Measurements from ENCODE around the gene LAMA2. TPM values are rescaled to one million over a fixed set of nuclear protein-coding genes. Genes with fewer than 3 reads are reported as not detected.

LAMA2 gene
- total and polyA plus RNA-seq, 2 donors (not counting 3 experiments of a cell fraction or from before 2014, with no cell fraction given), result 0.51 to 0.75 TPM

- no peak for TF ChIP-seq CTCF (IDR thresholded peaks at IDR 0.05; ENCODE audit: extremely low read depth in 1 of 2, insufficient read depth in 1 of 2, low read depth in 1 of 2, low read length in 2 of 2)
- TF ChIP-seq GATA2 (IDR thresholded peaks at IDR 0.05; ENCODE audit: insufficient read depth, insufficient read length, low read depth, low read length), result no peak
- no peak for TF ChIP-seq FOS (IDR thresholded peaks at IDR 0.05; ENCODE audit: borderline replicate concordance, insufficient read depth, low read length)
- TF ChIP-seq POLR2A (IDR thresholded peaks at IDR 0.05; ENCODE audit: low read depth, low read length), result no peak
- TF ChIP-seq MYC (IDR thresholded peaks at IDR 0.05; ENCODE audit: low read depth, low read length), result no peak
- no peak for TF ChIP-seq POLR2AphosphoS5 (IDR thresholded peaks at IDR 0.05; ENCODE audit: insufficient read depth, low read depth, low read length)
- no peak for TF ChIP-seq JUN (IDR thresholded peaks at IDR 0.05; ENCODE audit: borderline replicate concordance, insufficient read depth, insufficient read length, low read depth)
- TF ChIP-seq EZH2 (IDR thresholded peaks at IDR 0.05; ENCODE audit: borderline replicate concordance, low read depth, low read length, severe bottlenecking), result no peak
- intact Hi-C loops (cut with micrococcal nuclease), result no loop called here
- Histone ChIP-seq H4K20me1 (replicated peaks; ENCODE audit: control insufficient read depth, extremely low read depth, insufficient read depth, low read length) (no peaks in the 10 kb centered on the region), H3K36me3 (ENCODE audit: control insufficient read depth in 2 of 2, extremely low read depth in 1 of 2, insufficient read depth in 2 of 2, low read length in 2 of 2) (no peaks in the 10 kb centered on the region), H3K9me1 (replicated peaks; ENCODE audit: control insufficient read depth, extremely low read depth, insufficient read depth, low read length) (no peaks in the 10 kb centered on the region), H3K79me2 (ENCODE audit: control insufficient read depth, insufficient read depth, low read length) (no peaks in the 10 kb centered on the region), H3K9me3 (replicated peaks; ENCODE audit: control insufficient read depth, insufficient read depth, low read length) (no peaks in the 10 kb centered on the region), H2AFZ (ENCODE audit: low read depth, low read length) (no peak overlapping the region), H3K9ac (replicated peaks; ENCODE audit: extremely low read depth, insufficient read depth, low read length) (no peak overlapping the region), H3K27ac (ENCODE audit: insufficient read depth, low read depth, low read length) (no peak overlapping the region), H3K27me3 (ENCODE audit: control insufficient read depth in 2 of 2, insufficient read depth in 2 of 2, low read length in 2 of 2) (peaks cover 0 to 9% of the 10 kb centered on the region in 2 experiments), H3K4me1 (ENCODE audit: control insufficient read depth, extremely low read depth, insufficient read depth, low read length) (no peaks in the 10 kb centered on the region), H3K4me3 (replicated peaks in 1 of 3; ENCODE audit: insufficient read depth in 1 of 3, low read depth in 1 of 3, low read length in 3 of 3) (no peak overlapping the region), H3K4me2 (ENCODE audit: insufficient read depth, low read length) (no peak overlapping the region)
- POLR2A ChIA-PET, result no interaction called here
- FAIRE-seq (no peak), DNase-seq (ENCODE audit: low read depth, low spot score) (no peak)
- no TSS peak for BruUV-seq (replicated peaks)
- dilution Hi-C loops (cut with MboI; ENCODE audit: extremely low pct_ligation_motif_present, low sequenced_read_pairs), result no loop called here
- CTCF ChIA-PET, result interaction anchor here (1.0 kb wide), 1 partner anchor 14 kb away, joined by 3 read pairs; no protein-coding TSS in a partner anchor
These were observed 333.1 kb downstream of the LAMA2 start for GRCh38 chr6:129215916-129216520.

Measured in endothelial cell of umbilical vein (primary cell).